GM19468 (cell line): ENCODE data around the gene PPAT.
A peak's percentile ranks its signal among the peaks of the same experiment; 100 is the strongest.
"Not testable (repeated sequence)": the region's sequence is repeated elsewhere in the genome, so short reads cannot be mapped to it uniquely, and the experiment has no call there.

Experiments
- ATAC-seq: cut with Tn5 transposase; IDR thresholded peaks from one replicate; pipeline ENCODE4 v1.9.1; 2021; ENCODE audit warnings: mild to moderate bottlenecking, moderate library complexity, moderate number of reproducible peaks; ENCODE audit not compliant: unreplicated experiment; ENCODE audit errors: extremely low read depth

PPAT gene

GRCh38 chr4:56387023-56388001 lies 48.1 kb downstream of the PPAT start, which contains the start of gene AASDH:
Gene AASDH, minus strand, starts transcription at chr4:56387491. Its CDS starts 3,192 bp downstream, at chr4:56384299.
- peak; percentile 77 for ATAC-seq

DNA sequence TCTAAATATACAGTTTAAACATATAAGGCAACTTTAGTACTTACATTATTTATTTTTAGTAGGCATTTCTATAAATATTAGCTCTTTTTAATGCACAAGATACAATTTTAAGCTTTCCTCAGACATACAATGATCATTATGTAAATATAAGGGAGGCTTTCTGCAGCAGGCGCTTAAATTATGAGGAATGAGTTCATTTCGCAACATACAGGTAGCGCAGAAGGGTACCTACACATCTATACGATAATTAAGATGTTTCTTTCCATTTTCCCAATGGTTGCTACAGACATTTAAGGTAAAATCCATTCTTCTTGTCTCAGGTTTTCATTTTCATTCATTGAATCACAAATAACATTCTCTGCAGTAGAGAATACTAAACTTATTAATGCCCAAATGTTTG lies 49.3 kb downstream of the PPAT start:
- no peak for ATAC-seq

DNA sequence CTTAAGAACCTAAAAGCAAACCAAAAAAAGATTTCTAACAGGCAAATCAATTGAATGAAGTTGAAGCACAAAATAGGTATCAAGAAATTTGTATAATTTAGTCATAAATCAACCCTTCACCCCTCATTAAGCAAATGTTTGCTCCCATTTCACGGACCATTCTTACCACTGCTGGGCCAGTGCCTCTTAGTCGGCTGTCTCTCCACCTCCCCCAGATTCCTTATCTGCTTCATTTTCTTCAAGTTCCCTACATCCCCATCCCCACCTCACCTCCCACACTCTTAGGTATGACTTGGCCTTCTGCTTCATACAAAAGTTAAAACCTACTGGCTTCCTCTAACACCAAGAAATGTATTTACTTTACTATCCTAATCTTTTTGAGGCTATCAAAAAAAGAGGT lies 60.0 kb downstream of the PPAT start:
- ATAC-seq, result no peak

DNA sequence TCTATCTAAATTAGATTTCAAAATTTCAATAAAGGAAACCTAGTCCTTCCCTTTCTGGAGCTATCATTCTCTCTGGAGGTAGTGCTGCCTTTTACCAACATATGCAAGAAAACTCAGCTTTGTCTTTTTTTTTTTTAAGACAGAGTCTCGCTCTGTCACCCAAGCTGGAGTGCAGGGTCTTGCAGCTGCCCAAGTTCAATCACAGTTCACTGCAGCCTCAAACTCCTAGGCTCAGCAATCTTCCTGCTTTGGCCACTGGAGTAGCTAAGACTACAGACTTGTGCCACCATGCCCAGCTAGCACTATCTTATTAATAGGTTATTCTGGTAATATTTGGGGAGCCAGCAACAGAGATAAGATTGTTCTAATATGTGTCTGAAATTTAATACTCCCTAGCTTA lies 60.5 kb downstream of the PPAT start:
- ATAC-seq, result no peak

GRCh38 chr4:56372774-56373173 lies 62.6 kb downstream of the PPAT start:
- no peak for ATAC-seq

DNA sequence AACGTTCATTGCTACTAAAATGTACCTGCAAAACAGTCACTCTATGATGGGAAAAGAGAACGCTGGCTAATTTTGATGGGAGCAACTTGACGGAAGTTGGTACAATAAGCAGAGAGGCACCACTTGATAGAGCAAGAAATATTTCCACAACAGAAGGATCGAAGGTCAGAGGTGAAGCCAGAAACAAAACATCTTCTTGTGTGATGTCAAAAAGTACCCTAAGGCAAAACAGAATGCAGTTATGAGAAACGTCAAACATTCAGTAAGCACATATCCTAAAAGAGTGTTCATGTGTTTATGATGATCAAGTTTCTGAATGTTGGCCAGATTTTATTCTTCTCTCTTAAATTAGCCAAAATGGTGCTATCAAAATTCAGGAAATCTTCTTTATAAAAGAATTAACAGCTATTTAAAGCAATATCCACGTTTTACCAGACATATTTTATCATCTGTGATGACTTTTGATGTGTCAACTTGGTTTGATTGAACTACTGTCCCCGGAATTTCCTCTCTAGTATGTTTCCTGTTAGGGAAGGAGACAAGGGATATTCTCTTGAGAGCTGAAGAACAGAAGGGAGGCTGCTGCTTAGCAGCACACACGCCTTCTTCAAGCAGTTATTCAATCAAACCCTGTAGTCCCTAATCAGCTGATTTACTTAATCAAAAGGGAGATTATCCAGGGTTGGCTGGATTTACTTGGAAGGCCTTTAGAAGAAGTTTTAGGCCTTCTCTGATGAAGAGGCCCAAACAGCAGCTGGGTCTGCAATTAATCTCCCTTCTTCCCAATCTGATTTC lies 63.8 kb downstream of the PPAT start:
- ATAC-seq, result no peak

GRCh38 chr4:56370377-56370776 lies 65.0 kb downstream of the PPAT start:
- no peak for ATAC-seq

- not testable (repeated sequence) for ATAC-seq
These were observed 72.4 kb downstream of the PPAT start for GRCh38 chr4:56362981-56363380.

DNA sequence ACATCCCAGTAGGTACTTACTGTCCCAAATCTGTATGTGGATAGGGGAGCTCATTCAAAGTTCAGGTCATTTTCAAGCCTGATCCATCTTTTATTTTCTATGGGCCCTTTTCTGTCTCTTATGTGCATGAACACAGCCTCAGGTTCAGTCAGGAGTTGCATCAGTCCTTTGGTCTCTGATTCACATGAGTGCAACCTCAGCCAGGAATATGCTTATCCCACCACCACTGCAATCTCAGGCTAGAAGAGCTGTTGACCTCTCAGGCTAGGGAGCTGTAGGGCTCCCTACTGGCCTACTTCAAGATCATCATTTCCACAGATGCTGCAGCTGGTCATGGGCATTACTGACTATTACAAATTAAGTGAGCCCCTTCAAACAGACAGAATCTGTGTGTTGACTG lies 75.3 kb downstream of the PPAT start:
- no peak for ATAC-seq

DNA sequence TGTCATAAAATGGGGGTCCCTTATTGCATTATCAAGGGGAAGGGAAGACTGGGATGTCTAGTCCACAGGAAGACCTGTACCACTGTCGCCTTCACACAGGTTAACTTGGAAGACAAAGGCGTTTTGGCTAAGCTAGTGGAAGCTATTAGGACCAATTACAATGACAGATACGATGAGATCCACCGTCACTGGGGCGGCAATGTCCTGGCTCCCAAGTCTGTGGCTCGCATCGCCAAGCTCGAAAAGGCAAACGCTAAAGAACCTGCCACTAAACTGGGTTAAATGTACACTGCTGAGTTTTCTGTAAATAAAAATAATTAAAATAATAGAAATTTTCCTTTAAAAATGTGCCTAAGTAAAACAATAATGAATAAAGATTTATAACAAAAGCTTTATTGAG lies 78.8 kb downstream of the PPAT start:
- no peak for ATAC-seq

DNA sequence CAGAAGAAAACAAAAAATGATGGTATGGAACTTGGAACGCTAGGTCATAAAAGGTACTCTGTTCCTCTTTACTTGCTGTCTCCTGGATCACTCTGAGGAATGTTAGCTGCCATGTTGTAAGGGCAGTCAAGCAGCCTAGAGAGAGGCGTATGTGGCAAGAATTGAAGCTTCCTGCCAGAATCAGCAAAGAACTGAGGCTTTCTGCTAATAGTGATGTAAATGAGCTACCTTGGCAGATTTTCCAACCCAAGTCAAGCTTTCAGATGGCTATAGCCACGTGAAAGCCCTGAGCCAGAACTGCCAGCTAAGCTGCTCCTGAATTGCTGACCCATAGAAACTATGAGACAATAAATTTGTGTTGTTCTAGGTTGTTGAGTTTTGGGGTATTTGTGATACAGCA lies 86.8 kb downstream of the PPAT start:
- ATAC-seq, result no peak

GRCh38 chr4:56345458-56345857 lies 90.0 kb downstream of the PPAT start:
- ATAC-seq, result no peak
